Hepatocyte (in vitro differentiated cells): ENCODE data around the gene TRIP10. TPM values are rescaled to one million over a fixed set of nuclear protein-coding genes. Genes with fewer than 3 reads are reported as not detected.

Source experiments
- DNase-seq: peaks from one replicate; pipeline ENCODE4 v3.0.0-alpha.2; 2016; ENCODE audit warnings: low spot score
- H2AFZ ChIP-seq: fragments of 200-600 bp; sonication (generic); 2 replicates; pipeline ENCODE4 v1.6.0; 2016; ENCODE audit warnings: antibody characterized with exemption, mild to moderate bottlenecking
- H3K27ac ChIP-seq: fragments of 200-600 bp; sonication (generic); 2 replicates; pipeline ENCODE4 v1.5.1; 2016; ENCODE audit warnings: mild to moderate bottlenecking
- H3K27me3 ChIP-seq: fragments of 200-600 bp; sonication (generic); 2 replicates; pipeline ENCODE4 v1.6.1; 2016
- H3K36me3 ChIP-seq: fragments of 200-600 bp; sonication (generic); replicated peaks from 2 replicates; pipeline ENCODE4 v1.5.1; 2016; ENCODE audit warnings: low read depth; ENCODE audit not compliant: insufficient read depth
- H3K4me1 ChIP-seq: fragments of 200-600 bp; sonication (generic); 2 replicates; pipeline ENCODE4 v1.5.1; 2016; ENCODE audit warnings: mild to moderate bottlenecking, moderate library complexity; ENCODE audit not compliant: insufficient read depth
- H3K4me2 ChIP-seq: fragments of 200-600 bp; sonication (generic); 2 replicates; pipeline ENCODE4 v1.6.0; 2016
- H3K4me3 ChIP-seq: fragments of 200-600 bp; sonication (generic); 2 replicates; pipeline ENCODE4 v1.5.1; 2016; ENCODE audit warnings: mild to moderate bottlenecking
- H3K79me2 ChIP-seq: fragments of 200-600 bp; sonication (generic); 2 replicates; pipeline ENCODE4 v1.6.0; 2017; ENCODE audit warnings: mild to moderate bottlenecking
- H3K9me2 ChIP-seq: fragments of 200-600 bp; sonication (generic); replicated peaks from 2 replicates; pipeline ENCODE4 v1.6.0; 2017; ENCODE audit warnings: mild to moderate bottlenecking; ENCODE audit not compliant: insufficient read depth
- H3K9me3 ChIP-seq: fragments of 200-600 bp; sonication (generic); 2 replicates; pipeline ENCODE4 v1.5.1; 2016; ENCODE audit warnings: low read depth, mild to moderate bottlenecking
- H4K20me1 ChIP-seq: fragments of 200-600 bp; sonication (generic); 2 replicates; pipeline ENCODE4 v1.6.0; 2016; ENCODE audit warnings: mild to moderate bottlenecking; ENCODE audit not compliant: insufficient read depth, poor library complexity, severe bottlenecking
- EZH2 ChIP-seq: fragments of 200-600 bp; sonication (generic); IDR thresholded peaks from 2 replicates; pipeline ENCODE4 v1.6.1; 2016; ENCODE audit warnings: antibody characterized with exemption, mild to moderate bottlenecking, borderline replicate concordance
- EZH2phosphoT487 ChIP-seq: fragments of 200-600 bp; sonication (generic); IDR thresholded peaks from one replicate; pipeline ENCODE4 v1.6.1; 2018; ENCODE audit warnings: antibody characterized with exemption, mild to moderate bottlenecking, low read depth, moderate library complexity; ENCODE audit not compliant: unreplicated experiment, severe bottlenecking
- WGBS: methylation state at CpG from one replicate; pipeline ENCODE4 v1.1.6; 2016; ENCODE audit warnings: low lambda C conversion rate; ENCODE audit errors: missing lambda C conversion rate; 5-methylcytosine and 5-hydroxymethylcytosine counted together
- polyA plus RNA-seq: library from polyadenylated mRNA; unstranded; fragments of >200 nt; fragmentation: Nextera tagmentation; extraction: Ambion mirVana; gene quantifications from 2 replicates; pipeline ENCODE4 v1.2.1, GENCODE V29; 2016
- total RNA-seq: library from RNA; depleted of rRNA; stranded (reverse); fragments of >200 nt; gene quantifications from 2 replicates; pipeline ENCODE4 v1.2.3, GENCODE V29; 2014
- TF ChIP-seq, protein P1 (sequence below): fragments of 200-600 bp; sonication (generic); IDR thresholded peaks from 2 replicates; pipeline ENCODE4 v1.5.1; 2016; ENCODE audit warnings: antibody characterized with exemption, mild to moderate bottlenecking; ENCODE audit not compliant: poor library complexity

TRIP10 gene
- total and polyA plus RNA-seq, 2 experiments from 2014 or later, result 48.8 to 79.5 TPM

- 50% methylated on average over 12 of the region's 14 CpGs for WGBS
- no peak overlapping the region for H2AFZ ChIP-seq
- H4K20me1 ChIP-seq, result no peaks in the 10 kb centered on the region
- no peak overlapping the region for H3K27ac ChIP-seq
- no peak for DNase-seq
- no peaks in the 10 kb centered on the region for H3K4me1 ChIP-seq
- H3K9me3 ChIP-seq, result no peaks in the 10 kb centered on the region
- TF ChIP-seq EZH2phosphoT487 (no peak), EZH2 (no peak)
- TF ChIP-seq, protein P1, sequence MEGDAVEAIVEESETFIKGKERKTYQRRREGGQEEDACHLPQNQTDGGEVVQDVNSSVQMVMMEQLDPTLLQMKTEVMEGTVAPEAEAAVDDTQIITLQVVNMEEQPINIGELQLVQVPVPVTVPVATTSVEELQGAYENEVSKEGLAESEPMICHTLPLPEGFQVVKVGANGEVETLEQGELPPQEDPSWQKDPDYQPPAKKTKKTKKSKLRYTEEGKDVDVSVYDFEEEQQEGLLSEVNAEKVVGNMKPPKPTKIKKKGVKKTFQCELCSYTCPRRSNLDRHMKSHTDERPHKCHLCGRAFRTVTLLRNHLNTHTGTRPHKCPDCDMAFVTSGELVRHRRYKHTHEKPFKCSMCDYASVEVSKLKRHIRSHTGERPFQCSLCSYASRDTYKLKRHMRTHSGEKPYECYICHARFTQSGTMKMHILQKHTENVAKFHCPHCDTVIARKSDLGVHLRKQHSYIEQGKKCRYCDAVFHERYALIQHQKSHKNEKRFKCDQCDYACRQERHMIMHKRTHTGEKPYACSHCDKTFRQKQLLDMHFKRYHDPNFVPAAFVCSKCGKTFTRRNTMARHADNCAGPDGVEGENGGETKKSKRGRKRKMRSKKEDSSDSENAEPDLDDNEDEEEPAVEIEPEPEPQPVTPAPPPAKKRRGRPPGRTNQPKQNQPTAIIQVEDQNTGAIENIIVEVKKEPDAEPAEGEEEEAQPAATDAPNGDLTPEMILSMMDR, result no peak
- peaks cover 30% of the 10 kb centered on the region for H3K27me3 ChIP-seq
- no peak overlapping the region for H3K4me3 ChIP-seq
- no peaks in the 10 kb centered on the region for H3K36me3 ChIP-seq
- no peaks in the 10 kb centered on the region for H3K79me2 ChIP-seq
- H3K9me2 ChIP-seq, result no peaks in the 10 kb centered on the region
- H3K4me2 ChIP-seq, result no peak overlapping the region
Observed at GRCh38 chr19:6709549-6709948, 29.9 kb upstream of the TRIP10 start.

- WGBS, result 37% methylated on average over 2 of the region's 30 CpGs
- no peak overlapping the region for H3K27ac ChIP-seq
- H3K9me3 ChIP-seq, result no peaks in the 10 kb centered on the region
- H3K4me2 ChIP-seq, result no peak overlapping the region
- peaks cover 30% of the 10 kb centered on the region for H3K27me3 ChIP-seq
- H3K36me3 ChIP-seq, result no peaks in the 10 kb centered on the region
- H2AFZ ChIP-seq, result no peak overlapping the region
- no peaks in the 10 kb centered on the region for H3K9me2 ChIP-seq
- no peaks in the 10 kb centered on the region for H3K79me2 ChIP-seq
- H3K4me1 ChIP-seq, result no peaks in the 10 kb centered on the region
- no peaks in the 10 kb centered on the region for H4K20me1 ChIP-seq
- H3K4me3 ChIP-seq, result no peak overlapping the region
- TF ChIP-seq, protein P1, result no peak
- TF ChIP-seq EZH2phosphoT487 (no peak), EZH2 (no peak)
- no peak for DNase-seq
Observed at GRCh38 chr19:6710273-6711077, 29.0 kb upstream of the TRIP10 start.

DNA sequence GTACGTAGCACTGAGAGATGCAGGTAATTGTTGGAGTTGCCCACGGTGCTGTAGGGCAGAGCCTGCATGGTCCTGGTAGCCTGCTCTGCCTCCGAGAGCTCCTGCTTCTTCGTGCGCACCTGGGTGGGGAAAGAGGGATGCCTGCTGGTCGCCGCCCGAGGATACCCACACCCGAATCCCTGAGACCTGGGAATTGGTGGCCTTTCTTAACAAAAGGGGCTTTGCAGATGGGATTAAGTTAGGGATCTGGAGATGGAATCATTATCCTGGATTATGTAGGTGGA, 28.5 kb upstream of the TRIP10 start:
- no peaks in the 10 kb centered on the region for H3K9me3 ChIP-seq
- no peaks in the 10 kb centered on the region for H3K79me2 ChIP-seq
- no peaks in the 10 kb centered on the region for H3K36me3 ChIP-seq
- no peak for DNase-seq
- H2AFZ ChIP-seq, result no peak overlapping the region
- H3K4me1 ChIP-seq, result no peaks in the 10 kb centered on the region
- no peak overlapping the region for H3K4me3 ChIP-seq
- H3K4me2 ChIP-seq, result no peak overlapping the region
- no peaks in the 10 kb centered on the region for H4K20me1 ChIP-seq
- peaks cover 30% of the 10 kb centered on the region for H3K27me3 ChIP-seq
- TF ChIP-seq EZH2phosphoT487 (no peak), EZH2 (no peak)
- TF ChIP-seq, protein P1, result no peak
- 51% methylated on average over 8 of the region's 9 CpGs for WGBS
- H3K9me2 ChIP-seq, result no peaks in the 10 kb centered on the region
- no peak overlapping the region for H3K27ac ChIP-seq
